GM19467 (cell line): ENCODE data around the gene RAI14.

ENCODE experiments used
- ATAC-seq: cut with Tn5 transposase; IDR thresholded peaks from one replicate; pipeline ENCODE4 v1.9.1; 2021; ENCODE audit warnings: mild to moderate bottlenecking, moderate library complexity; ENCODE audit not compliant: unreplicated experiment

The RAI14 gene

GRCh38 chr5:34674187-34674586, 18.1 kb downstream of the RAI14 start:
- ATAC-seq: no peak

DNA sequence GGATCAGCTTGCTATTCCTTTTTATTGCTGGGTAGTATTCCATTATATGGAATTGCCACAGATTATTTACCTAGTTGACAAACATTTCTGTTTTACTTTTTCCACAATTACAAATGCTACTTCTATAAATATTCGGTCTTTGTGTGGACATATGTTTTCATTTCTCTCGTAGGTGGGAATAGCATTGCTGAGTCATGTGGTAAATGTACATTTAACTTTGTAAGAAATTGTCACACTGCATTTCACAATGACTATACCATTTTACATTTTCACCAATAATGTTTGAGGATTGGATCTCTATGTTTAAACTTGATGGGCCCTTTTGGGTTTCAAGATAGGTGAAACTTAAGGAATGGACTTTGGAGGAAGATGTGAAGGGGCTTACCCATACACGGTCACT, 19.7 kb downstream of the RAI14 start:
- ATAC-seq: no peak

GRCh38 chr5:34676416-34676815, 20.3 kb downstream of the RAI14 start:
- ATAC-seq: no peak

DNA sequence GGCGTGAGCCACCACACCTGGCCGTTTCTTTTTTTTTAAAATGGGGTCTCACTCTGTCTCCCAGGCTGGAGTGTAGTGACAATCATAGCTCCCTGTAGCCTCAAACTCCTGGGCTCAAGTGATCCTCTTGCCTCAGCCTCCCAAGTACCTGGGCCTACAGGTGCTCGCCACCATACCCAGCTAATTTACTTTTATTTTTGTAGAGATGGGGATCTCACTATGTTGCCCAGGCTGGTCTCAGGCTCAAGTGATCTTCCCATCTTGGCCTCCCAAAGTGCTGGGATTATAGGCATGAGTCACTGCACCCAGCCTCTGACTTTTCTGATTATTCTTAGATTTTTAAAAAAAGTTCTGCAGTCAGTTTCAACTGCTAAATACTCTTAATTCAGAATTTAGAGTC, 21.3 kb downstream of the RAI14 start:
- ATAC-seq: no peak

DNA sequence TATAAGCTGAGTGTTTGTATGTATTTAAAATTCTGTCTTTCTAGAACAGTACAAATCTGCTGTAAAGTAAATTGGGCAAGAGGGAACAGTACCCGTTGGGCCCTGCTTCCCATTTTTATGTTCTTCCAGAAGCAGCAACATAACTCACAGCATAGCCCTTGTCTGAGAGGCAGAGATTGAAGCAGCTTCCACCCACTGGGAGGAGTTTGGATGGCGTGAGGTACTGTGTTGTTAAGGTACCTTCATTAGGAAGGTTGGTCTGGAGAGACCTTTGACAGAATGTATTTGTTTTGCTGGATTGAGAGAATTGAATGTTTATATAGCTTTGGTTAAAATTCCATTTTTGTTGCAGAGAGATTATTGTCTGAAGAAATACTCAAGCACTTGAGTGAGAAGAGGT, 24.8 kb downstream of the RAI14 start:
- ATAC-seq: no peak

- ATAC-seq: no peak
These were observed 26.9 kb downstream of the RAI14 start for GRCh38 chr5:34682926-34683623.

GRCh38 chr5:34684281-34684979, 28.3 kb downstream of the RAI14 start:
- no peak for ATAC-seq

DNA sequence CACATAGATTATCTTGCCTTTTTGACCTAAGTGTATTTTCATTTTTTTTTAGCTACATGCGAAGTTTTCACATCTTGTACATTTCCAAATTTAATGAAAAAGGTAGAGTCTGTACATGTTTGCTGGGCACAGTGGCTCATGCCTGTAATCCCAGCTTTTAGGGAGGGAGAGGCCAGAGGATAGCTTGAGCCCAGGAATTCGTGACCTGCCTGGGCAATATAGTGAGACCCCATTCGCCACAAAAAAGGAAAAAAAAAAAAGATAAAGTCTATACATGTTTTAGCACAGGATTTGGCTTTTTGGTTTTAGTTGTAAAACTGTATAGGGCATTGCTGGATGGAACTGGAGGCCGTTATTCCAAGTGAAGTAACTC, 28.8 kb downstream of the RAI14 start:
- ATAC-seq: no peak

GRCh38 chr5:34685485-34686165, 29.5 kb downstream of the RAI14 start:
- no peak for ATAC-seq

GRCh38 chr5:34686762-34687268, 30.7 kb downstream of the RAI14 start:
- ATAC-seq: no peak

GRCh38 chr5:34687269-34688011, 31.3 kb downstream of the RAI14 start:
- no peak for ATAC-seq

- no peak for ATAC-seq
These were observed 32.1 kb downstream of the RAI14 start for GRCh38 chr5:34688015-34688810.

DNA sequence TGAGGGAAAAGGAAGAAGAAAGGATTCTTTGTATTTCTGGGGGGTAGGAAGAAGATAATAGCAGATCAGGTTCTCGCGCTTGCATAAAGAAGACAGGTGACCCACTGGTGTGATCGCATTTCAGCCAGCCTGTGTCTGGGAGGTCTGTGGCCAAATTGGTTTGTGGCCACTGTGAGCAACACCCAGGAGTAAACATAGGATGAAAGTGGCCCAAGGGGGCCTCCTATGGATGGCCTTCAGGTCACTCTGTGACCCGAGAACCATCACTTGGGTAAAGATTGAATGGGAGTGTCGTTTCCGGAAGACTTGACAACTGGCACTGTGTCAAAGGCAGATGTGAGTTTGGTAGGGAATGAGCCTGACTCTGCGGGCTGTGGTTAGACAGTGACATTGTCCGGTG, 34.2 kb downstream of the RAI14 start:
- ATAC-seq: no peak

- ATAC-seq: no peak
These were observed 34.8 kb downstream of the RAI14 start for GRCh38 chr5:34690898-34691297.

DNA sequence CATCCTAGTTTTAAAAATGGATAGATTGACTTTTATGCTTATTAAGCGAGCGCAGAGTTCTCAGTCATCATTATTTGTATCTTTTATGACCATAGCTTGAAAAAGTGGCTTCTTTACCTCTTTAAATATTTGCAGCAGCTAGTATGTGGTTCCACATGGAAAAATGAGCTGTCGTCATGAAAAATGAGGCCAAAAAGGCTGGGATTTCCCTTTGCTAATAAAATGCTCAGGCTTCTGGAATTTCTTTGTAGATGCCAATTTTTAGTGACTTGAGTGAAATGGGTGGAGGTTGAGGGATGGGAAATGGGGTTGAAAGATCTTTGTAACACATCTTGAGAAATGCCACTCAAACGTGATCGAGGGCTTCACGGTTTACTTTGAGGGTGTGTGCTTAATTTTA, 35.2 kb downstream of the RAI14 start:
- ATAC-seq: no peak

DNA sequence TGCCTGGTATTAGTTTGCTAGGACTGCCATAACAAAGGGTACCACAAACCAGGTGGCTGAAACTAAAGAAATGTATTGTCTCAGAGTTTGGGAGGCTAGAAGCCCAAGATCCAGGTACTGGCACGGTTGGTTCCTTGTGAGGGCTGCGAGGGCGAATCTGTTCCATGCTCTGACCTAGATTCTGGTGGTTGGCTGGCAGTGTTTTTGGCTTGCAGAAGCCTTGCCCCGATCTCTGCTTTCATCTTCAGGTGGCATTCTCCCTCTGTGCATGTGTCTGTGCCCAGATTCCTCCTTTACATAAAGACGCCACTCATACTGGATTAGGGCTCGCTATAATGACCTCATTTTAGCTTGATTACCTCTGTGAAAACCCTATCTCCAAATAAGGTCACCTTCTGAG, 36.7 kb downstream of the RAI14 start:
- no peak for ATAC-seq

- no peak for ATAC-seq
These were observed 37.9 kb downstream of the RAI14 start for GRCh38 chr5:34694012-34694411.

GRCh38 chr5:34694685-34695084, 38.6 kb downstream of the RAI14 start:
- no peak for ATAC-seq

- no peak for ATAC-seq
These were observed 39.3 kb downstream of the RAI14 start for GRCh38 chr5:34695275-34696027.
